OCI-LY7 (cell line): ENCODE results near the gene COLQ. TPM values are rescaled to one million over a fixed set of nuclear protein-coding genes. Genes with fewer than 3 reads are reported as not detected.

ENCODE experiments used
- BruUV-seq: library from RNA; stranded (reverse); fragments of 400-500 nt; replicated peaks from 2 replicates; lab custom pipeline; 2021; lab: Mats Ljungman, UMichigan
- CTCF ChIA-PET: fragments of 300-600 bp; sonication (Branson Sonifier 250); formaldehyde crosslinking; loops from one replicate; lab custom pipeline; 2022; ENCODE audit warnings: antibody characterized with exemption; ENCODE audit not compliant: unreplicated experiment; lab: Charles Lee
- POLR2A ChIA-PET: fragments of 300-600 bp; sonication (Branson Sonifier 250); formaldehyde crosslinking; loops from one replicate; lab custom pipeline; 2022; ENCODE audit warnings: antibody characterized with exemption; lab: Charles Lee
- DNase-seq: peaks from one replicate; pipeline ENCODE4 v3.0.0-alpha.2; 2015; ENCODE audit warnings: low spot score
- H2AFZ ChIP-seq: fragments of 200-600 bp; sonication (generic), shearing (Covaris generic); 2 replicates; pipeline ENCODE4 v1.6.1; 2014; ENCODE audit warnings: mild to moderate bottlenecking, antibody characterized with exemption, low read length, moderate library complexity
- H3K27ac ChIP-seq: fragments of 200-600 bp; sonication (generic); 2 replicates; pipeline ENCODE4 v1.5.1; 2014; ENCODE audit warnings: mixed run types, low read depth, mild to moderate bottlenecking, moderate library complexity, low read length, inconsistent platforms; ENCODE audit not compliant: poor library complexity, severe bottlenecking
- H3K36me3 ChIP-seq: fragments of 200-600 bp; sonication (generic); 2 replicates; pipeline ENCODE4 v1.6.1; 2014; ENCODE audit warnings: mild to moderate bottlenecking, antibody characterized with exemption, low read length, moderate library complexity, mixed read lengths; ENCODE audit not compliant: insufficient read depth
- H3K4me1 ChIP-seq: fragments of 200-600 bp; sonication (generic); 2 replicates; pipeline ENCODE4 v1.5.1; 2014; ENCODE audit warnings: mild to moderate bottlenecking, low read length; ENCODE audit not compliant: insufficient read depth, poor library complexity, severe bottlenecking
- H3K4me2 ChIP-seq: fragments of 200-600 bp; sonication (generic); 2 replicates; pipeline ENCODE4 v1.6.1; 2014; ENCODE audit warnings: mild to moderate bottlenecking, low read length
- H3K4me3 ChIP-seq: fragments of 200-600 bp; sonication (generic); 2 replicates; pipeline ENCODE4 v1.5.1; 2014; ENCODE audit warnings: mild to moderate bottlenecking, low read depth, low read length; ENCODE audit not compliant: poor library complexity, severe bottlenecking
- H3K79me2 ChIP-seq: fragments of 200-600 bp; sonication (generic); 2 replicates; pipeline ENCODE4 v1.6.1; 2016; ENCODE audit warnings: low read depth, mild to moderate bottlenecking, low read length, moderate library complexity, mixed read lengths; ENCODE audit not compliant: insufficient read depth
- H3K9me2 ChIP-seq: fragments of 200-600 bp; sonication (generic); 2 replicates; pipeline ENCODE4 v1.6.1; 2016; ENCODE audit warnings: mild to moderate bottlenecking, low read length, mixed read lengths; ENCODE audit not compliant: insufficient read depth
- H3K9me3 ChIP-seq: fragments of 200-600 bp; sonication (generic); 2 replicates; pipeline ENCODE4 v1.6.1; 2014; ENCODE audit warnings: mild to moderate bottlenecking, mixed run types, low read length, mixed read lengths
- H4K20me1 ChIP-seq: fragments of 200-600 bp; sonication (generic); 2 replicates; pipeline ENCODE4 v1.6.1; 2014; ENCODE audit warnings: mild to moderate bottlenecking, antibody characterized with exemption, low read length, moderate library complexity, mixed read lengths; ENCODE audit not compliant: insufficient read depth
- CTCF ChIP-seq: fragments of 200-600 bp; sonication (generic); conservative IDR thresholded peaks from 2 replicates; pipeline ENCODE4 v1.5.1; 2014; ENCODE audit warnings: mild to moderate bottlenecking, antibody characterized with exemption, low read length, moderate library complexity, mixed read lengths
- EZH2phosphoT487 ChIP-seq: fragments of 200-600 bp; sonication (generic); IDR thresholded peaks from 2 replicates; pipeline ENCODE4 v1.6.1; 2018; ENCODE audit warnings: low read depth, borderline replicate concordance, mild to moderate bottlenecking, mixed run types, antibody characterized with exemption, low read length, moderate library complexity, mixed read lengths
- intact Hi-C: fragments of 100-400 bp; cut with micrococcal nuclease; formaldehyde crosslinking; loops from one replicate; pipeline ENCODE4 v1.10.0; 2022; ENCODE audit not compliant: unreplicated experiment
- total RNA-seq, 2 experiments: library from RNA; depleted of rRNA in 1 of 2; stranded (reverse); fragments of >200 nt in 1 of 2; shearing (Covaris generic) in 1 of 2; gene quantifications; 2 replicates each; pipeline ENCODE4 v1.2.3, GENCODE V29; 2014 to 2022

Gene COLQ
- total RNA-seq, 2 experiments from 2014 or later: 0.42 to 1.4 TPM

GRCh38 chr3:15519096-15519495, 2.4 kb downstream of the COLQ start:
- no peaks in the 10 kb centered on the region for H3K79me2 ChIP-seq
- no peaks in the 10 kb centered on the region for H4K20me1 ChIP-seq
- TF ChIP-seq EZH2phosphoT487 (no peak), CTCF (no peak)
- intact Hi-C loops: no loop called here
- no peaks in the 10 kb centered on the region for H3K9me3 ChIP-seq
- CTCF ChIA-PET: no interaction called here
- H2AFZ ChIP-seq: no peak overlapping the region
- peaks cover 9% of the 10 kb centered on the region for H3K4me1 ChIP-seq
- H3K27ac ChIP-seq: no peak overlapping the region
- no peaks in the 10 kb centered on the region for H3K9me2 ChIP-seq
- H3K4me3 ChIP-seq: no peak overlapping the region
- H3K36me3 ChIP-seq: no peaks in the 10 kb centered on the region
- H3K4me2 ChIP-seq: no peak overlapping the region
- DNase-seq: no peak
- BruUV-seq: no TSS peak
- POLR2A ChIA-PET: interaction anchor here (0.6 to 2.0 kb wide), 3 partner anchors 12 to 1745 kb away, joined by 4 to 5 read pairs (median 4); no protein-coding TSS in a partner anchor

- no peak for DNase-seq
- Histone ChIP-seq H3K4me2 (no peak overlapping the region), H3K9me3 (no peaks in the 10 kb centered on the region), H3K79me2 (no peaks in the 10 kb centered on the region), H4K20me1 (no peaks in the 10 kb centered on the region), H3K27ac (no peak overlapping the region), H3K9me2 (no peaks in the 10 kb centered on the region), H2AFZ (no peak overlapping the region), H3K36me3 (no peaks in the 10 kb centered on the region), H3K4me3 (no peak overlapping the region), H3K4me1 (peaks cover 9% of the 10 kb centered on the region)
- no peak for TF ChIP-seq EZH2phosphoT487
- TF ChIP-seq CTCF: no peak
- BruUV-seq: no TSS peak
- intact Hi-C loops: no loop called here
- CTCF ChIA-PET: no interaction called here
- POLR2A ChIA-PET: interaction anchor here (0.5 to 0.8 kb wide), 2 partner anchors 46 to 48 kb away, joined by 3 read pairs; no protein-coding TSS in a partner anchor
Observed at GRCh38 chr3:15514663-15515340, 6.7 kb downstream of the COLQ start.
